Measurements from ENCODE around the gene VEGFB.

Gene VEGFB

GRCh38 chr11:64210301-64211020 lies 23.9 kb upstream of the VEGFB start:
- peaks cover 0 to 38% (median 23%) of the 10 kb centered on the region in 5 donors for H3K4me1 ChIP-seq (ENCODE audit: control insufficient read depth in 5 of 5, insufficient read depth in 5 of 5, low read length in 5 of 5)
- H3K27ac ChIP-seq (ENCODE audit: low read depth, low read length): no peak overlapping the region
- no peaks in the 10 kb centered on the region for H3K27me3 ChIP-seq (ENCODE audit: control insufficient read depth in 5 of 5, insufficient read depth in 4 of 5, low read length in 5 of 5)
- no peaks in the 10 kb centered on the region for H3K9me3 ChIP-seq (ENCODE audit: control insufficient read depth in 5 of 5, low read length in 5 of 5)
- no peak overlapping the region for H3K9ac ChIP-seq (ENCODE audit: low read length in 5 of 5)
- H3K36me3 ChIP-seq (ENCODE audit: control insufficient read depth in 5 of 5, insufficient read depth in 5 of 5, low read length in 5 of 5): peaks cover 0 to 30% (median 11%) of the 10 kb centered on the region in 5 donors
- H3K4me3 ChIP-seq (ENCODE audit: low read depth in 1 of 5, low read length in 5 of 5): no peak overlapping the region

- H3K27me3 ChIP-seq (ENCODE audit: control insufficient read depth in 5 of 5, insufficient read depth in 4 of 5, low read length in 5 of 5): no peaks in the 10 kb centered on the region
- H3K4me1 ChIP-seq (ENCODE audit: control insufficient read depth in 5 of 5, insufficient read depth in 5 of 5, low read length in 5 of 5): peaks cover 0 to 30% (median 18%) of the 10 kb centered on the region in 5 donors
- H3K36me3 ChIP-seq (ENCODE audit: control insufficient read depth in 5 of 5, insufficient read depth in 5 of 5, low read length in 5 of 5): peaks cover 0 to 25% (median 8%) of the 10 kb centered on the region in 5 donors
- no peak overlapping the region for H3K9ac ChIP-seq (ENCODE audit: low read length in 5 of 5)
- H3K9me3 ChIP-seq (ENCODE audit: control insufficient read depth in 5 of 5, low read length in 5 of 5): no peaks in the 10 kb centered on the region
- H3K27ac ChIP-seq (ENCODE audit: low read depth, low read length): no peak overlapping the region
- H3K4me3 ChIP-seq (ENCODE audit: low read depth in 1 of 5, low read length in 5 of 5): no peak overlapping the region
Measured at GRCh38 chr11:64211181-64211872, 23.1 kb upstream of the VEGFB start.

- Histone ChIP-seq H3K27me3 (ENCODE audit: control insufficient read depth in 5 of 5, insufficient read depth in 4 of 5, low read length in 5 of 5) (no peaks in the 10 kb centered on the region), H3K9ac (ENCODE audit: low read length in 5 of 5) (no peak overlapping the region), H3K9me3 (ENCODE audit: control insufficient read depth in 5 of 5, low read length in 5 of 5) (no peaks in the 10 kb centered on the region), H3K36me3 (ENCODE audit: control insufficient read depth in 5 of 5, insufficient read depth in 5 of 5, low read length in 5 of 5) (peaks cover 0 to 41% (median 13%) of the 10 kb centered on the region in 5 donors), H3K4me3 (ENCODE audit: low read depth in 1 of 5, low read length in 5 of 5) (no peak overlapping the region), H3K4me1 (ENCODE audit: control insufficient read depth in 5 of 5, insufficient read depth in 5 of 5, low read length in 5 of 5) (no peaks in the 10 kb centered on the region), H3K27ac (ENCODE audit: low read depth, low read length) (no peak overlapping the region)
Measured at GRCh38 chr11:64216879-64217278, 17.5 kb upstream of the VEGFB start.

- no peaks in the 10 kb centered on the region for H3K9me3 ChIP-seq (ENCODE audit: control insufficient read depth in 5 of 5, low read length in 5 of 5)
- H3K4me1 ChIP-seq (ENCODE audit: control insufficient read depth in 5 of 5, insufficient read depth in 5 of 5, low read length in 5 of 5): peaks cover 0 to 4% (median 0%) of the 10 kb centered on the region in 5 donors
- H3K27ac ChIP-seq (ENCODE audit: low read depth, low read length): no peak overlapping the region
- no peaks in the 10 kb centered on the region for H3K27me3 ChIP-seq (ENCODE audit: control insufficient read depth in 5 of 5, insufficient read depth in 4 of 5, low read length in 5 of 5)
- no peak overlapping the region for H3K9ac ChIP-seq (ENCODE audit: low read length in 5 of 5)
- no peak overlapping the region for H3K4me3 ChIP-seq (ENCODE audit: low read depth in 1 of 5, low read length in 5 of 5)
- H3K36me3 ChIP-seq (ENCODE audit: control insufficient read depth in 5 of 5, insufficient read depth in 5 of 5, low read length in 5 of 5): peaks cover 0 to 46% (median 17%) of the 10 kb centered on the region in 5 donors
Measured at GRCh38 chr11:64218628-64219353, 15.6 kb upstream of the VEGFB start.

GRCh38 chr11:64219354-64219684 lies 15.1 kb upstream of the VEGFB start:
- Histone ChIP-seq H3K27ac (ENCODE audit: low read depth, low read length) (no peak overlapping the region), H3K9me3 (ENCODE audit: control insufficient read depth in 5 of 5, low read length in 5 of 5) (no peaks in the 10 kb centered on the region), H3K4me3 (ENCODE audit: low read depth in 1 of 5, low read length in 5 of 5) (no peak overlapping the region), H3K4me1 (ENCODE audit: control insufficient read depth in 5 of 5, insufficient read depth in 5 of 5, low read length in 5 of 5) (peaks cover 0 to 4% (median 0%) of the 10 kb centered on the region in 5 donors), H3K36me3 (ENCODE audit: control insufficient read depth in 5 of 5, insufficient read depth in 5 of 5, low read length in 5 of 5) (peaks cover 0 to 51% (median 22%) of the 10 kb centered on the region in 5 donors), H3K9ac (ENCODE audit: low read length in 5 of 5) (no peak overlapping the region), H3K27me3 (ENCODE audit: control insufficient read depth in 5 of 5, insufficient read depth in 4 of 5, low read length in 5 of 5) (no peaks in the 10 kb centered on the region)

GRCh38 chr11:64219755-64220154 lies 14.6 kb upstream of the VEGFB start:
- H3K27me3 ChIP-seq (ENCODE audit: control insufficient read depth in 5 of 5, insufficient read depth in 4 of 5, low read length in 5 of 5): no peaks in the 10 kb centered on the region
- no peak overlapping the region for H3K4me3 ChIP-seq (ENCODE audit: low read depth in 1 of 5, low read length in 5 of 5)
- H3K9me3 ChIP-seq (ENCODE audit: control insufficient read depth in 5 of 5, low read length in 5 of 5): no peaks in the 10 kb centered on the region
- peaks cover 0 to 5% (median 2%) of the 10 kb centered on the region in 5 donors for H3K4me1 ChIP-seq (ENCODE audit: control insufficient read depth in 5 of 5, insufficient read depth in 5 of 5, low read length in 5 of 5)
- no peak overlapping the region for H3K9ac ChIP-seq (ENCODE audit: low read length in 5 of 5)
- H3K27ac ChIP-seq (ENCODE audit: low read depth, low read length): no peak overlapping the region
- peaks cover 0 to 54% (median 22%) of the 10 kb centered on the region in 5 donors for H3K36me3 ChIP-seq (ENCODE audit: control insufficient read depth in 5 of 5, insufficient read depth in 5 of 5, low read length in 5 of 5)

GRCh38 chr11:64220271-64220670 lies 14.1 kb upstream of the VEGFB start:
- peaks cover 0 to 54% (median 22%) of the 10 kb centered on the region in 5 donors for H3K36me3 ChIP-seq (ENCODE audit: control insufficient read depth in 5 of 5, insufficient read depth in 5 of 5, low read length in 5 of 5)
- no peaks in the 10 kb centered on the region for H3K27me3 ChIP-seq (ENCODE audit: control insufficient read depth in 5 of 5, insufficient read depth in 4 of 5, low read length in 5 of 5)
- H3K9ac ChIP-seq (ENCODE audit: low read length in 5 of 5): no peak overlapping the region
- H3K27ac ChIP-seq (ENCODE audit: low read depth, low read length): no peak overlapping the region
- H3K4me1 ChIP-seq (ENCODE audit: control insufficient read depth in 5 of 5, insufficient read depth in 5 of 5, low read length in 5 of 5): peaks cover 0 to 10% (median 7%) of the 10 kb centered on the region in 5 donors
- H3K9me3 ChIP-seq (ENCODE audit: control insufficient read depth in 5 of 5, low read length in 5 of 5): no peaks in the 10 kb centered on the region
- H3K4me3 ChIP-seq (ENCODE audit: low read depth in 1 of 5, low read length in 5 of 5): no peak overlapping the region

GRCh38 chr11:64220798-64221197 lies 13.6 kb upstream of the VEGFB start:
- H3K36me3 ChIP-seq (ENCODE audit: control insufficient read depth in 5 of 5, insufficient read depth in 5 of 5, low read length in 5 of 5): peaks cover 0 to 54% (median 22%) of the 10 kb centered on the region in 5 donors
- no peaks in the 10 kb centered on the region for H3K27me3 ChIP-seq (ENCODE audit: control insufficient read depth in 5 of 5, insufficient read depth in 4 of 5, low read length in 5 of 5)
- no peaks in the 10 kb centered on the region for H3K9me3 ChIP-seq (ENCODE audit: control insufficient read depth in 5 of 5, low read length in 5 of 5)
- H3K27ac ChIP-seq (ENCODE audit: low read depth, low read length): no peak overlapping the region
- H3K4me1 ChIP-seq (ENCODE audit: control insufficient read depth in 5 of 5, insufficient read depth in 5 of 5, low read length in 5 of 5): peaks cover 0 to 15% (median 13%) of the 10 kb centered on the region in 5 donors
- H3K4me3 ChIP-seq (ENCODE audit: low read depth in 1 of 5, low read length in 5 of 5): no peak overlapping the region
- no peak overlapping the region for H3K9ac ChIP-seq (ENCODE audit: low read length in 5 of 5)

- no peak overlapping the region for H3K27ac ChIP-seq (ENCODE audit: low read depth, low read length)
- H3K9me3 ChIP-seq (ENCODE audit: control insufficient read depth in 5 of 5, low read length in 5 of 5): no peaks in the 10 kb centered on the region
- peaks cover 0 to 48% (median 22%) of the 10 kb centered on the region in 5 donors for H3K36me3 ChIP-seq (ENCODE audit: control insufficient read depth in 5 of 5, insufficient read depth in 5 of 5, low read length in 5 of 5)
- no peak overlapping the region for H3K9ac ChIP-seq (ENCODE audit: low read length in 5 of 5)
- H3K27me3 ChIP-seq (ENCODE audit: control insufficient read depth in 5 of 5, insufficient read depth in 4 of 5, low read length in 5 of 5): no peaks in the 10 kb centered on the region
- peaks cover 2 to 31% (median 29%) of the 10 kb centered on the region in 5 donors for H3K4me1 ChIP-seq (ENCODE audit: control insufficient read depth in 5 of 5, insufficient read depth in 5 of 5, low read length in 5 of 5)
- no peak overlapping the region for H3K4me3 ChIP-seq (ENCODE audit: low read depth in 1 of 5, low read length in 5 of 5)
Measured at GRCh38 chr11:64222651-64223000, 11.8 kb upstream of the VEGFB start.

Measured in subcutaneous abdominal adipose tissue (tissue), 5 donors.